Ovary (tissue), 9 donors: ENCODE results near the gene PEPD. TPM values are rescaled to one million over a fixed set of nuclear protein-coding genes. Genes with fewer than 3 reads are reported as not detected.

Experiments used
- DNase-seq, 5 donors: peaks; one replicate each; pipeline ENCODE4 v3.0.0-alpha.2; 2019 to 2020
- H3K27ac ChIP-seq, 2 donors: fragments of 200-600 bp; one replicate each; pipeline versions ENCODE4 v1.5.1 to v1.8.0; 2019 to 2022
- H3K27me3 ChIP-seq: fragments of 200-600 bp; one replicate; pipeline ENCODE4 v1.8.0; 2022
- H3K36me3 ChIP-seq: fragments of 200-600 bp; sonication (generic); one replicate; pipeline ENCODE4 v1.5.1; 2019
- H3K4me1 ChIP-seq: one replicate; pipeline ENCODE4 v1.8.1; 2013; ENCODE audit warnings: mild to moderate bottlenecking, moderate library complexity; ENCODE audit not compliant: insufficient read depth
- H3K4me3 ChIP-seq: fragments of 200-600 bp; sonication (generic); one replicate; pipeline ENCODE4 v1.5.1; 2017
- H3K9me3 ChIP-seq, 2 donors: fragments of 200-600 bp in 1 of 2; sonication (generic) in 1 of 2; one replicate each; pipeline versions ENCODE4 v1.5.1 to v1.8.1; 2013 to 2019; ENCODE audit warnings: mild to moderate bottlenecking in 1 of 2, moderate library complexity in 1 of 2
- CTCF ChIP-seq, 3 donors: fragments of 450-650 bp in 2 of 3; fragments of 200-600 bp in 1 of 3; IDR thresholded peaks; one replicate each; pipeline versions ENCODE4 v1.5.1 to v1.8.0; 2016 to 2022; ENCODE audit warnings: antibody characterized with exemption in 3 of 3, mild to moderate bottlenecking in 1 of 3
- EP300 ChIP-seq: sonication (generic); formaldehyde crosslinking; IDR thresholded peaks from one replicate; pipeline ENCODE4 v1.6.1; 2017; ENCODE audit warnings: antibody characterized with exemption
- POLR2A ChIP-seq: fragments of 450-650 bp; IDR thresholded peaks from one replicate; pipeline ENCODE4 v1.6.1; 2017; ENCODE audit warnings: antibody characterized with exemption, mild to moderate bottlenecking, moderate library complexity
- WGBS, 3 donors: extraction: QIAGEN DNeasy Blood & Tissue Kit in 1 of 3; methylation state at CpG; one replicate each; pipeline versions ENCODE4 v1.1.5 to v1.1.7; 2013 to 2017; 5-methylcytosine and 5-hydroxymethylcytosine counted together
- intact Hi-C, 4 donors: fragments of 100-400 bp; cut with DNase I; formaldehyde crosslinking; loops; one replicate each; pipeline versions ENCODE4 v1.11.0 to v1.15.1; 2022 to 2023
- polyA plus RNA-seq, 2 donors: library from polyadenylated mRNA; stranded (reverse); fragments of 200-250 nt in 1 of 2; fragments of 350-450 nt in 1 of 2; fragmentation: Illumina TruSeq in 1 of 2; extraction: RNeasy Lipid Tissue Mini Kit (QIAGEN cat#74804) in 1 of 2; gene quantifications; one replicate each; pipeline ENCODE4 v1.2.3, GENCODE V29; 2013 to 2014
- total RNA-seq, 7 donors: library from RNA; depleted of rRNA in 2 of 7; stranded (reverse); fragments of >200 nt in 2 of 7; fragmentation: NEBNext Ultra II Directional in 3 of 7; extraction: Animal tissue kit (Norgen Biotek cat#: 25700) in 3 of 7; gene quantifications; one replicate each; pipeline versions ENCODE4 v1.1.0 to v1.2.4, GENCODE V29; 2016 to 2023
- donor health status: DM: no; HTN: no; CAD: no; lungs with moderate emphysema.
- donor health status: DM: no; HTN: no; CAD: no.
- donor health status: Bipolar disorder and iron deficiency.
- donor health status: DM: yes; HTN: yes; CAD: no.
- donor health status: DM: no; HTN: no; CAD: no.
- donor health status: DM: yes; HTN: yes; CAD: no.

PEPD gene
- total and polyA plus RNA-seq, 9 donors: 38.7 to 66.9 (median 58.9) TPM

- no peak for DNase-seq
- Histone ChIP-seq H3K27me3 (no peaks in the 10 kb centered on the region), H3K4me3 (no peak overlapping the region), H3K4me1 (no peaks in the 10 kb centered on the region), H3K27ac (no peak overlapping the region), H3K9me3 (no peaks in the 10 kb centered on the region), H3K36me3 (no peaks in the 10 kb centered on the region)
- 90 to 94% (median 92%) methylated on average over 14 of the region's 14 CpGs for WGBS, 3 donors
- TF ChIP-seq POLR2A (no peak), CTCF (IDR thresholded peaks at IDR 0.05) (no peak)
- intact Hi-C loops: loop anchor here in 1 of 4 donors (5.0 kb wide), 1 partner anchor 355 kb away; no protein-coding TSS in a partner anchor
Observed at GRCh38 chr19:33417751-33418150, 103.8 kb downstream of the PEPD start.

GRCh38 chr19:33416307-33417215 is 105.0 kb downstream of the PEPD start:
- intact Hi-C loops: loop anchor here in 1 of 4 donors (5.0 kb wide), 1 partner anchor 356 kb away; no protein-coding TSS in a partner anchor
- peak; percentile 50 to 70 (median 62) for DNase-seq
- 32 to 41% (median 33%) methylated on average over 27 of the region's 27 CpGs for WGBS, 3 donors

GRCh38 chr19:33414667-33415605 is 106.7 kb downstream of the PEPD start:
- intact Hi-C loops: loop anchor here in 2 of 4 donors (5.0 kb wide), 1 partner anchor 357 kb away; no protein-coding TSS in a partner anchor
- H3K4me3 ChIP-seq: no peak overlapping the region
- 84 to 87% (median 86%) methylated on average over 32 of the region's 32 CpGs for WGBS, 3 donors

More at GRCh38 chr19:33416307-33417215, 105.0 kb downstream of the PEPD start:
- Histone ChIP-seq H3K27me3 (no peaks in the 10 kb centered on the region), H3K4me3 (no peak overlapping the region), H3K4me1 (no peaks in the 10 kb centered on the region), H3K27ac (no peak overlapping the region), H3K36me3 (no peaks in the 10 kb centered on the region), H3K9me3 (no peaks in the 10 kb centered on the region)
- no peak for TF ChIP-seq EP300
- peak in 1 of 3 donors; percentile 47 for TF ChIP-seq CTCF (IDR thresholded peaks at IDR 0.05)

More at GRCh38 chr19:33414667-33415605, 106.7 kb downstream of the PEPD start:
- H3K4me1 ChIP-seq: no peaks in the 10 kb centered on the region
- no peak overlapping the region for H3K27ac ChIP-seq
- TF ChIP-seq POLR2A: no peak
- no peak for TF ChIP-seq EP300
- TF ChIP-seq CTCF (IDR thresholded peaks at IDR 0.05): no peak
- H3K36me3 ChIP-seq: no peaks in the 10 kb centered on the region
- H3K9me3 ChIP-seq: no peaks in the 10 kb centered on the region
- H3K27me3 ChIP-seq: no peaks in the 10 kb centered on the region
- DNase-seq: no peak
